GM19324 (cell line): ENCODE data around the gene DOCK1.

Experiments
- ATAC-seq: cut with Tn5 transposase; IDR thresholded peaks from one replicate; pipeline ENCODE4 v1.9.1; 2021; ENCODE audit warnings: mild to moderate bottlenecking, moderate library complexity; ENCODE audit not compliant: unreplicated experiment, low FRiP score

Gene DOCK1

GRCh38 chr10:127068485-127068884 is 163.3 kb downstream of the DOCK1 start:
- ATAC-seq = no peak

- ATAC-seq = no peak
These were observed 164.2 kb downstream of the DOCK1 start for GRCh38 chr10:127069436-127069835.

- no peak for ATAC-seq
These were observed 165.9 kb downstream of the DOCK1 start for GRCh38 chr10:127071126-127071525.

- no peak for ATAC-seq
These were observed 168.4 kb downstream of the DOCK1 start for GRCh38 chr10:127073666-127074065.

GRCh38 chr10:127079392-127079791 is 174.2 kb downstream of the DOCK1 start:
- ATAC-seq = no peak

GRCh38 chr10:127080317-127080716 is 175.1 kb downstream of the DOCK1 start:
- ATAC-seq = no peak

- ATAC-seq = no peak
These were observed 176.7 kb downstream of the DOCK1 start for GRCh38 chr10:127081851-127082345.

GRCh38 chr10:127082651-127083050 is 177.4 kb downstream of the DOCK1 start:
- ATAC-seq = no peak

- no peak for ATAC-seq
These were observed 180.7 kb downstream of the DOCK1 start for GRCh38 chr10:127085957-127086356.

- ATAC-seq = no peak
These were observed 183.7 kb downstream of the DOCK1 start for GRCh38 chr10:127088908-127089307.

- ATAC-seq = no peak
These were observed 184.2 kb downstream of the DOCK1 start for GRCh38 chr10:127089446-127089845.

- no peak for ATAC-seq
These were observed 184.9 kb downstream of the DOCK1 start for GRCh38 chr10:127090138-127090537.

- no peak for ATAC-seq
These were observed 186.1 kb downstream of the DOCK1 start for GRCh38 chr10:127091354-127091753.

- ATAC-seq = no peak
These were observed 187.7 kb downstream of the DOCK1 start for GRCh38 chr10:127092916-127093315.

- ATAC-seq = no peak
These were observed 189.8 kb downstream of the DOCK1 start for GRCh38 chr10:127094984-127095383.

- no peak for ATAC-seq
These were observed 195.9 kb downstream of the DOCK1 start for GRCh38 chr10:127100983-127101615.

- ATAC-seq = no peak
These were observed 196.9 kb downstream of the DOCK1 start for GRCh38 chr10:127102176-127102575.

GRCh38 chr10:127115100-127115499 is 209.9 kb downstream of the DOCK1 start:
- ATAC-seq = no peak

- ATAC-seq = no peak
These were observed 211.9 kb downstream of the DOCK1 start for GRCh38 chr10:127117125-127117524.

- no peak for ATAC-seq
These were observed 212.8 kb downstream of the DOCK1 start for GRCh38 chr10:127118034-127118433.

GRCh38 chr10:127119936-127120335 is 214.7 kb downstream of the DOCK1 start:
- ATAC-seq = no peak

GRCh38 chr10:127122831-127123230 is 217.6 kb downstream of the DOCK1 start:
- ATAC-seq = no peak

- ATAC-seq = no peak
These were observed 218.4 kb downstream of the DOCK1 start for GRCh38 chr10:127123626-127124025.
